Lower leg skin (tissue), 3 donors: ENCODE measurements around the gene IL2RA.

Source experiments
- POLR2A ChIP-seq, 2 donors: fragments of 450-650 bp; IDR thresholded peaks; one replicate each; pipeline ENCODE4 v1.6.1; 2016 to 2017; ENCODE audit warnings: antibody characterized with exemption in 2 of 2, mild to moderate bottlenecking in 1 of 2, moderate library complexity in 1 of 2
- TF ChIP-seq, protein P1 (sequence below), 3 donors: fragments of 450-650 bp; IDR thresholded peaks; one replicate each; pipeline ENCODE4 v1.5.1; 2016; ENCODE audit warnings: antibody characterized with exemption in 3 of 3, mild to moderate bottlenecking in 3 of 3, moderate library complexity in 2 of 3

DNA sequence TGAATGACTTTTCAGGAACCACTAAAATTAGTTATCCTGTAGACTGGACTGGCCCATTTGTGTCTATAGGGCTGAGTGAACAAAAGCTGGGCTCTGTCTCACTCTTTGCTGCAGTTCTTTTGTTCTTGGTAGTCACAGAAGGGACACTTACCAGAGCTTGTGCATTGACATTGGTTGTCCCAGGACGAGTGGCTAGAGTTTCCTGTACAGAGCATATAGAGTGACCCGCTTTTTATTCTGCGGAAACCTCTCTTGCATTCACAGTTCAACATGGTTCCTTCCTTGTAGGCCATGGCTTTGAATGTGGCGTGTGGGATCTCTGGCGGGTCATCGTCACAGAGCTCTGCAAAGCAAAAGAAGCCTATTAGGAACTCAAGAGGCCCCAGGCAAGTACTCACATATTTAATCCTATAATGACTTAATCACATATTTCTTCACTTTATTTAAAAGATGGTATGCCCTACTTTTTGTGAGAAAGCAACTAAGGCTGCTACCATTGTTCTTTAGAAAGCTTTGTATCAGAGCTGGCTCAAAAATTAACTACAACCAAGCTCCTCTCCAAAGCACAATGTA, 36.4 kb downstream of the IL2RA start:
- TF ChIP-seq, protein P1, sequence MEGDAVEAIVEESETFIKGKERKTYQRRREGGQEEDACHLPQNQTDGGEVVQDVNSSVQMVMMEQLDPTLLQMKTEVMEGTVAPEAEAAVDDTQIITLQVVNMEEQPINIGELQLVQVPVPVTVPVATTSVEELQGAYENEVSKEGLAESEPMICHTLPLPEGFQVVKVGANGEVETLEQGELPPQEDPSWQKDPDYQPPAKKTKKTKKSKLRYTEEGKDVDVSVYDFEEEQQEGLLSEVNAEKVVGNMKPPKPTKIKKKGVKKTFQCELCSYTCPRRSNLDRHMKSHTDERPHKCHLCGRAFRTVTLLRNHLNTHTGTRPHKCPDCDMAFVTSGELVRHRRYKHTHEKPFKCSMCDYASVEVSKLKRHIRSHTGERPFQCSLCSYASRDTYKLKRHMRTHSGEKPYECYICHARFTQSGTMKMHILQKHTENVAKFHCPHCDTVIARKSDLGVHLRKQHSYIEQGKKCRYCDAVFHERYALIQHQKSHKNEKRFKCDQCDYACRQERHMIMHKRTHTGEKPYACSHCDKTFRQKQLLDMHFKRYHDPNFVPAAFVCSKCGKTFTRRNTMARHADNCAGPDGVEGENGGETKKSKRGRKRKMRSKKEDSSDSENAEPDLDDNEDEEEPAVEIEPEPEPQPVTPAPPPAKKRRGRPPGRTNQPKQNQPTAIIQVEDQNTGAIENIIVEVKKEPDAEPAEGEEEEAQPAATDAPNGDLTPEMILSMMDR (IDR thresholded peaks at IDR 0.05): no peak
- TF ChIP-seq POLR2A (IDR thresholded peaks at IDR 0.05): no peak
